HepG2 (cell line): ENCODE results near the gene TEAD1. TPM values are rescaled to one million over a fixed set of nuclear protein-coding genes. Genes with fewer than 3 reads are reported as not detected.

Experiments
- ATAD3A ChIP-seq: sonication (generic); formaldehyde crosslinking; IDR thresholded peaks from 2 replicates; pipeline ENCODE4 v1.4.0; 2020; ENCODE audit warnings: missing genetic modification reagents
- CTCF ChIP-seq: sonication (generic); formaldehyde crosslinking; IDR thresholded peaks from 2 replicates; pipeline ENCODE4 v1.5.0; 2020; ENCODE audit warnings: mild to moderate bottlenecking, missing genetic modification reagents, moderate library complexity
- ELF4 ChIP-seq: sonication (generic); formaldehyde crosslinking; IDR thresholded peaks from 2 replicates; pipeline ENCODE4 v1.5.0; 2020; ENCODE audit warnings: missing genetic modification reagents, mild to moderate bottlenecking, moderate library complexity, borderline replicate concordance
- HINFP ChIP-seq: sonication (generic); formaldehyde crosslinking; IDR thresholded peaks from 2 replicates; pipeline ENCODE4 v1.4.0; 2020; ENCODE audit warnings: low read depth, mild to moderate bottlenecking, missing genetic modification reagents
- HOXA7 ChIP-seq: sonication (generic); formaldehyde crosslinking; IDR thresholded peaks from 2 replicates; pipeline ENCODE4 v1.8.1; 2022; ENCODE audit warnings: mild to moderate bottlenecking, missing genetic modification reagents, moderate library complexity
- MAFK ChIP-seq, 2 experiments: IDR thresholded peaks in 1 of 2; conservative IDR thresholded peaks in 1 of 2; 2 replicates each; pipeline ENCODE4 v1.6.1; 2011; ENCODE audit warnings: improper control_type of control experiment in 2 of 2, low read length in 2 of 2
- MATR3 ChIP-seq: sonication (generic); formaldehyde crosslinking; IDR thresholded peaks from 2 replicates; pipeline ENCODE4 v1.4.0; 2020; ENCODE audit warnings: missing genetic modification reagents
- PCBP1 ChIP-seq: fragments of 200-400 bp; formaldehyde crosslinking; IDR thresholded peaks from 2 replicates; pipeline ENCODE4 v1.6.1; 2017; ENCODE audit warnings: mild to moderate bottlenecking, low read depth, low read length, borderline replicate concordance
- PLSCR1 ChIP-seq: sonication (generic); formaldehyde crosslinking; IDR thresholded peaks from 2 replicates; pipeline ENCODE4 v1.5.0; 2020; ENCODE audit warnings: missing genetic modification reagents, mild to moderate bottlenecking, borderline replicate concordance
- PPARG ChIP-seq: conservative IDR thresholded peaks from 2 replicates; pipeline ENCODE4 v1.6.1; 2016; ENCODE audit warnings: missing biosample characterization, missing genetic modification reagents
- PREB ChIP-seq: sonication (generic); formaldehyde crosslinking; IDR thresholded peaks from 2 replicates; pipeline ENCODE4 v1.4.0; 2020; ENCODE audit warnings: missing genetic modification reagents
- TARDBP ChIP-seq: sonication (generic); formaldehyde crosslinking; IDR thresholded peaks from 2 replicates; pipeline ENCODE4 v1.8.0; 2022; ENCODE audit warnings: mild to moderate bottlenecking, missing genetic modification reagents
- TOE1 ChIP-seq: sonication (generic); formaldehyde crosslinking; IDR thresholded peaks from 2 replicates; pipeline ENCODE4 v1.4.0; 2020; ENCODE audit warnings: mild to moderate bottlenecking, missing genetic modification reagents
- U2AF1 ChIP-seq: fragments of 200-400 bp; formaldehyde crosslinking; optimal IDR thresholded peaks from 2 replicates; pipeline ENCODE3; 2017; ENCODE audit warnings: mild to moderate bottlenecking, low read depth, low read length
- ZBTB43 ChIP-seq: sonication (generic); formaldehyde crosslinking; conservative IDR thresholded peaks from 2 replicates; pipeline ENCODE4 v1.4.0; 2020; ENCODE audit warnings: missing genetic modification reagents
- ZFP36L2 ChIP-seq: sonication (generic); formaldehyde crosslinking; IDR thresholded peaks from 2 replicates; pipeline ENCODE4 v1.4.0; 2020; ENCODE audit warnings: missing genetic modification reagents
- ZKSCAN5 ChIP-seq: sonication (generic); formaldehyde crosslinking; IDR thresholded peaks from 2 replicates; pipeline ENCODE4 v1.5.1; 2020; ENCODE audit warnings: mild to moderate bottlenecking, missing genetic modification reagents
- ZNF512 ChIP-seq: sonication (generic); formaldehyde crosslinking; IDR thresholded peaks from 2 replicates; pipeline ENCODE4 v1.4.0; 2020; ENCODE audit warnings: mild to moderate bottlenecking, missing genetic modification reagents
- ZNF639 ChIP-seq: conservative IDR thresholded peaks from 2 replicates; pipeline ENCODE4 v1.6.1; 2018; ENCODE audit warnings: missing genetic modification reagents
- ZNF652 ChIP-seq: IDR thresholded peaks from 2 replicates; pipeline ENCODE4 v1.6.1; 2016; ENCODE audit warnings: low read depth, borderline replicate concordance
- polyA plus RNA-seq, 8 experiments: library from polyadenylated mRNA; depleted of rRNA in 3 of 8; stranded (reverse) in 7 of 8; unstranded in 1 of 8; fragments of >200 nt; fragmentation: Illumina TruSeq in 4 of 8; extraction: Trizol in 4 of 8; gene quantifications; 2 replicates each; pipeline versions ENCODE4 v1.2.1 to v1.2.3, GENCODE V29; 2011 to 2016; ENCODE audit warnings: low read depth in 4 of 8, missing spikeins in 1 of 8, mixed read lengths in 1 of 8; ENCODE audit not compliant: insufficient read depth in 1 of 8
- total RNA-seq, 5 experiments: library from RNA; depleted of rRNA; stranded (reverse); fragments of >200 nt; fragmentation: Illumina TruSeq; extraction: Trizol; gene quantifications; 2 replicates each; pipeline ENCODE4 v1.2.3, GENCODE V29; 2016; ENCODE audit warnings: low read depth in 1 of 5

TEAD1 gene
- total and polyA plus RNA-seq, 2 of the 13 experiments (the other 11 are each of a cell fraction or from before 2014, with no cell fraction given), result 20.1 to 30.5 TPM

- TF ChIP-seq CTCF (CRISPR knock-in tag) (no peak), ZNF512 (no peak), MAFK (conservative IDR thresholded peaks at IDR 0.05 in 1 of 2, IDR thresholded peaks at IDR 0.05 in 1 of 2; ENCODE audit: low read length in 2 of 2) (no peak; a peak in 1 of 4 replicates), MATR3 (CRISPR knock-in tag) (no peak), PCBP1 (no peak), ZBTB43 (CRISPR knock-in tag) (0 out of 2 replicates have a peak, but pooled peaks have one; percentile 34), ZNF652 (peak; percentile 29; the same call in 1 of the 2 replicates), TOE1 (peak; percentile 42; the same call in 1 of the 2 replicates), U2AF1 (no peak), ZKSCAN5 (CRISPR knock-in tag) (no peak), ZNF639 (CRISPR knock-in tag) (no peak), PREB (CRISPR knock-in tag) (no peak), ZFP36L2 (CRISPR knock-in tag) (no peak), PLSCR1 (no peak), PPARG (CRISPR knock-in tag) (peak; percentile 84), TARDBP (CRISPR knock-in tag) (peak; percentile 92), ATAD3A (CRISPR knock-in tag) (no peak), HINFP (CRISPR knock-in tag) (no peak), ELF4 (CRISPR knock-in tag) (0 out of 2 replicates have a peak, but pooled peaks have one; percentile 53), HOXA7 (no peak)
These were observed 128.3 kb downstream of the TEAD1 start (continued) for GRCh38 chr11:12802418-12803085.
